Body of pancreas (tissue), 4 donors: ENCODE measurements around the gene SORCS2. TPM values are rescaled to one million over a fixed set of nuclear protein-coding genes. Genes with fewer than 3 reads are reported as not detected.

Experiments used
- ATAC-seq: fragments of 150-250 bp; one replicate; pipeline ENCODE4 v1.9.1; 2016
- DNase-seq, 4 donors: peaks; one replicate each; pipeline ENCODE4 v3.0.0-alpha.2; 2019
- H3K27ac ChIP-seq, 4 donors: fragments of 200-600 bp; sonication (generic); 1 replicate in 3 of 4; 2 replicates in 1 of 4; pipeline versions ENCODE4 v1.5.1 to v1.6.1; 2016 to 2019; ENCODE audit warnings: mild to moderate bottlenecking in 1 of 4, mixed read lengths in 1 of 4, moderate library complexity in 1 of 4
- H3K27me3 ChIP-seq, 2 donors: fragments of 200-600 bp; sonication (generic); one replicate each; pipeline ENCODE4 v1.6.0; 2016; ENCODE audit warnings: mild to moderate bottlenecking in 1 of 2
- H3K36me3 ChIP-seq, 2 donors: fragments of 200-600 bp; sonication (generic); replicated peaks in 1 of 2; 2 replicates each; pipeline ENCODE4 v1.5.1; 2016; ENCODE audit warnings: low read depth in 2 of 2; ENCODE audit not compliant: insufficient read depth in 1 of 2
- H3K4me1 ChIP-seq: fragments of 200-600 bp; sonication (generic); one replicate; pipeline ENCODE4 v1.6.0; 2016
- H3K4me3 ChIP-seq, 2 donors: fragments of 200-600 bp; sonication (generic); 1 replicate in 1 of 2; 2 replicates in 1 of 2; pipeline ENCODE4 v1.5.1; 2016 to 2019
- H3K9me3 ChIP-seq, 3 donors: fragments of 200-600 bp; sonication (generic); 1 replicate in 2 of 3; 2 replicates in 1 of 3; pipeline ENCODE4 v1.5.1; 2016
- POLR2A ChIP-seq, 3 donors: fragments of 450-650 bp; IDR thresholded peaks; one replicate each; pipeline ENCODE4 v1.6.1; 2016; ENCODE audit warnings: antibody characterized with exemption in 3 of 3, mild to moderate bottlenecking in 2 of 3
- WGBS, 2 donors: methylation state at CpG; one replicate each; pipeline ENCODE4 v1.1.5; 2017; 5-methylcytosine and 5-hydroxymethylcytosine counted together
- intact Hi-C: fragments of 100-400 bp; cut with DNase I; formaldehyde crosslinking; loops from one replicate; pipeline ENCODE4 v1.15.1; 2023
- total RNA-seq, 2 donors: library from RNA; depleted of rRNA; stranded (reverse); fragments of >200 nt; gene quantifications; one replicate each; pipeline ENCODE4 v1.1.0, GENCODE V29; 2016
- TF ChIP-seq, protein P1 (sequence below), 7 experiments: fragments of 450-650 bp in 4 of 7; fragments of 200-600 bp in 3 of 7; sonication (generic) in 3 of 7; IDR thresholded peaks; one replicate each; pipeline ENCODE4 v1.5.1; 2016 to 2019; ENCODE audit warnings: antibody characterized with exemption in 7 of 7

The SORCS2 gene
- total RNA-seq, 2 donors from 2014 or later = 0.26 to 0.33 TPM

DNA sequence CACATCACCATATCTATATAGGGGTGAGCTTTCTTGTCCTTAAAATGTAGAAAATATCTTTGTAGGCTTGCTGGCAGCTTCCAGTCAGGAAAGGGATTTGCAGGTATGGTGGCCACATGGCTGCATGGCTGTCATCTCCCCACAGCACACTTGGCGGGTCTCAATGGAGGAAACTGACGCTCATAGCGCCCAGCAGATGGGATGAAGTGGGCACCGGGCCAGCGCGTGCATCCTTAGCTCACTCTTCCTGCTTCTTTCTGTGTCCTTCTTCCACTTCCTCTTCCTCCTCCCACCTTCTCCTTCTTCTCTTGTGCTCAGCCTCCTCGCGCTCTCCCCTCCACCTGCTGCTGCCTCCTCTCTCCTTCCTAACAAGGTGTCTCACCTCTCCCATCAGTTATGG, 398.6 kb downstream of the SORCS2 start:
- no peak for TF ChIP-seq POLR2A (IDR thresholded peaks at IDR 0.05)
- TF ChIP-seq, protein P1, sequence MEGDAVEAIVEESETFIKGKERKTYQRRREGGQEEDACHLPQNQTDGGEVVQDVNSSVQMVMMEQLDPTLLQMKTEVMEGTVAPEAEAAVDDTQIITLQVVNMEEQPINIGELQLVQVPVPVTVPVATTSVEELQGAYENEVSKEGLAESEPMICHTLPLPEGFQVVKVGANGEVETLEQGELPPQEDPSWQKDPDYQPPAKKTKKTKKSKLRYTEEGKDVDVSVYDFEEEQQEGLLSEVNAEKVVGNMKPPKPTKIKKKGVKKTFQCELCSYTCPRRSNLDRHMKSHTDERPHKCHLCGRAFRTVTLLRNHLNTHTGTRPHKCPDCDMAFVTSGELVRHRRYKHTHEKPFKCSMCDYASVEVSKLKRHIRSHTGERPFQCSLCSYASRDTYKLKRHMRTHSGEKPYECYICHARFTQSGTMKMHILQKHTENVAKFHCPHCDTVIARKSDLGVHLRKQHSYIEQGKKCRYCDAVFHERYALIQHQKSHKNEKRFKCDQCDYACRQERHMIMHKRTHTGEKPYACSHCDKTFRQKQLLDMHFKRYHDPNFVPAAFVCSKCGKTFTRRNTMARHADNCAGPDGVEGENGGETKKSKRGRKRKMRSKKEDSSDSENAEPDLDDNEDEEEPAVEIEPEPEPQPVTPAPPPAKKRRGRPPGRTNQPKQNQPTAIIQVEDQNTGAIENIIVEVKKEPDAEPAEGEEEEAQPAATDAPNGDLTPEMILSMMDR (IDR thresholded peaks at IDR 0.05) = no peak
- 75 to 78% methylated on average over 8 of the region's 8 CpGs for WGBS, 2 donors
- no peak overlapping the region for H3K27ac ChIP-seq
- no peaks in the 10 kb centered on the region for H3K27me3 ChIP-seq
- no peak for ATAC-seq
- no peak for DNase-seq
- H3K4me3 ChIP-seq = no peak overlapping the region
- intact Hi-C loops = no loop called here
- H3K4me1 ChIP-seq = no peaks in the 10 kb centered on the region
- H3K9me3 ChIP-seq = no peaks in the 10 kb centered on the region
- no peaks in the 10 kb centered on the region for H3K36me3 ChIP-seq

DNA sequence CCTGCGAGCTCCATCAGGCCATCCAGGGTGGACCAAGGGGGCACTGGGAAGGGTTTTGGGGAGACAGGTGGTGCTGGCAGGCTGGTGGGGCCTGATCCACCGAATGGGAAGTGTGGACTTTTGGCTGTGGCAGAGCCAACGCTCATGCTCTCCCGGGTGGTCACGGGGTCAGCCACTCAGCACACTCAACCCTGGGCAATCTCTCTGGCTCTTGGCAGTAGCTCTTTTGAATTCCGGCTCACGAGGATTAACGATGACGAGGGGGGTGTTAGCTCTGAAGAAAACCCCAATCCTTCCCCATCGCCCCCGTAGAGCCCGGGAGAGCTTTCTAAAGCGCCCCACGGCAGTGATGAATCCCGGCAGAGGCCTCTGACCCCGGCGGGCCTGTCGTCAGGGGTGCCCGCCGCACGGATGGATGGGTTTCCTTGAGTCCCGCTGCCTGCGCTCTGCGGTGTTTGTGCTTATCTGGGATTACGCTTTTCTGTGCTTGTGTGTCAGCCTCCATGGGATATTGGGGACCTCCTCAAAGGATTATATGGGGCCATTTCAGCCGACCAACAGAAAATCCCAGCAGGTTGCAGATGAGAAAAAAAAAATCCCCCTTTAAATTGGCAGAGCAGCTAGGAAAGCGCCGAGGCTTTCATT, 399.2 kb downstream of the SORCS2 start:
- TF ChIP-seq, protein P1 (IDR thresholded peaks at IDR 0.05) = no peak
- no peak for TF ChIP-seq POLR2A (IDR thresholded peaks at IDR 0.05)
- WGBS, 2 donors = 70 to 71% methylated on average over 25 to 27 of the region's 28 CpGs
- ATAC-seq (no peak), DNase-seq (no peak)
- no peaks in the 10 kb centered on the region for H3K9me3 ChIP-seq
- no peaks in the 10 kb centered on the region for H3K36me3 ChIP-seq
- H3K4me3 ChIP-seq = no peak overlapping the region
- H3K4me1 ChIP-seq = no peaks in the 10 kb centered on the region
- no peaks in the 10 kb centered on the region for H3K27me3 ChIP-seq
- no peak overlapping the region for H3K27ac ChIP-seq
- intact Hi-C loops = no loop called here

DNA sequence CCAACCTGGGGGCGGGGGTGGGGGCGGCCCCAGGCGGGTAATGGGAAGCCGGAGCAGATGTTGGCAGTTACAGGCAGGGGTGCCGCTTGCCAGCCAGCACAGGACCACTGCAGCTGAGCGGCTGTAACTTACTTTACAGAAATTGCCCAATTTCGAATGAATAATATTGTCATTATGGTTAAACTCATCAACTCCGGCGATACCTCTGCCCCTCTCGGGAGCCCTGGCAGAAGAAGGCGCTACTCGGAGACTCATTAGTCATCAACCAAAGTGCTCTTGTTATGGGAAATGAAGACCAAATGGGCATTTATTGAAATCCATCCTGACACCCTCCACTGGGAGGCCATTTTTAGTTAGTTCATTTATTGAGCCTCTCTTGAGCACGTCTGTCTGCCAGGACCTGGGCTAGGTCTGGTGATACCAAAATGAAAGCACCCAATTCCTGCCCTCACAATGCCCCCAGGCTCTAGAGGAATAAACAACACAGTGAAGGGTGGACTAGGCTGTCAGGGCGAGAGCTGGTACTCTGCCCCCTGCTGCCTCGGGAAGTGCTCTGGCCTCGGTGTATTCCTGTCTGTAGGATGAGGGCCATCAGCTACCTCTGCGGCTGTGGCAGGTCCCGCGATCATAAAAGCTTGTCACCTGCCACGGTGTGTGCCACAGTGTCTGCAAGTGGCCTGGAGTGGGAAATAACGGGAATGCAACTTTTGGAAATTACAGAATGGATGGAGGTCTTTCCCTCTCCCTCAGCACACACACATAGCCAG, 401.5 kb downstream of the SORCS2 start:
- no peak for DNase-seq
- no peak for TF ChIP-seq POLR2A (IDR thresholded peaks at IDR 0.05)
- TF ChIP-seq, protein P1 (IDR thresholded peaks at IDR 0.05) = no peak
- no peaks in the 10 kb centered on the region for H3K9me3 ChIP-seq
- no peaks in the 10 kb centered on the region for H3K27me3 ChIP-seq
- no peak overlapping the region for H3K4me3 ChIP-seq
- H3K36me3 ChIP-seq = no peaks in the 10 kb centered on the region
- ATAC-seq = no peak
- H3K4me1 ChIP-seq = no peaks in the 10 kb centered on the region
- 57 to 66% methylated on average over 10 to 21 of the region's 21 CpGs for WGBS, 2 donors
- H3K27ac ChIP-seq = no peak overlapping the region
- intact Hi-C loops = no loop called here

- TF ChIP-seq, protein P1 (IDR thresholded peaks at IDR 0.05) = no peak
- no peak for TF ChIP-seq POLR2A (IDR thresholded peaks at IDR 0.05)
- H3K4me3 ChIP-seq = no peak overlapping the region
- H3K27ac ChIP-seq = no peak overlapping the region
- no peaks in the 10 kb centered on the region for H3K4me1 ChIP-seq
- intact Hi-C loops = no loop called here
- no peaks in the 10 kb centered on the region for H3K36me3 ChIP-seq
- ATAC-seq (no peak), DNase-seq (no peak)
- WGBS, 2 donors = 47 to 50% methylated on average over 10 to 11 of the region's 11 CpGs
- no peaks in the 10 kb centered on the region for H3K27me3 ChIP-seq
- H3K9me3 ChIP-seq = no peaks in the 10 kb centered on the region
Measured at GRCh38 chr4:7595934-7596461, 403.7 kb downstream of the SORCS2 start.
